OCI-LY1 (cell line): ENCODE measurements around the gene PLCB4.

ENCODE experiments used
- H2AFZ ChIP-seq: fragments of 200-600 bp; sonication (generic), shearing (Covaris generic); 2 replicates; pipeline ENCODE4 v1.6.0; 2014; ENCODE audit warnings: antibody characterized with exemption, mild to moderate bottlenecking, low read length
- H3F3A ChIP-seq: fragments of 200-600 bp; sonication (generic), shearing (Covaris generic); 2 replicates; pipeline ENCODE4 v1.6.0; 2014; ENCODE audit warnings: mild to moderate bottlenecking, antibody characterized with exemption, low read length, moderate library complexity; ENCODE audit not compliant: insufficient read depth
- H3K27ac ChIP-seq: fragments of 200-600 bp; sonication (generic); 2 replicates; pipeline ENCODE4 v1.5.1; 2014; ENCODE audit warnings: low read length, mixed run types, mild to moderate bottlenecking, low read depth; ENCODE audit not compliant: poor library complexity, severe bottlenecking
- H3K27me3 ChIP-seq: fragments of 200-600 bp; sonication (generic); 2 replicates; pipeline ENCODE4 v1.6.0; 2014; ENCODE audit warnings: antibody characterized with exemption, mild to moderate bottlenecking, low read length, moderate library complexity; ENCODE audit not compliant: insufficient read depth
- H3K36me3 ChIP-seq: fragments of 200-600 bp; sonication (generic); 2 replicates; pipeline ENCODE4 v1.6.1; 2014; ENCODE audit warnings: mild to moderate bottlenecking, antibody characterized with exemption, low read length, moderate library complexity, mixed read lengths; ENCODE audit not compliant: insufficient read depth
- H3K4me1 ChIP-seq: fragments of 200-600 bp; sonication (generic); 2 replicates; pipeline ENCODE4 v1.5.1; 2014; ENCODE audit warnings: mild to moderate bottlenecking, low read length, moderate library complexity; ENCODE audit not compliant: insufficient read depth, severe bottlenecking
- H3K4me2 ChIP-seq: fragments of 200-600 bp; sonication (generic), shearing (Covaris generic); 2 replicates; pipeline ENCODE4 v1.6.1; 2014; ENCODE audit warnings: low read length
- H3K4me3 ChIP-seq: fragments of 200-600 bp; sonication (generic); 2 replicates; pipeline ENCODE4 v1.5.1; 2014; ENCODE audit warnings: low read length, low read depth, mild to moderate bottlenecking, mixed read lengths; ENCODE audit not compliant: poor library complexity, severe bottlenecking
- H3K79me2 ChIP-seq: fragments of 200-600 bp; shearing (Covaris generic); 2 replicates; pipeline ENCODE4 v1.6.1; 2016; ENCODE audit warnings: mixed run types, low read length, mixed read lengths; ENCODE audit not compliant: insufficient read depth
- H3K9ac ChIP-seq: fragments of 200-600 bp; sonication (generic), shearing (Covaris generic); 2 replicates; pipeline ENCODE4 v1.6.1; 2014; ENCODE audit warnings: mild to moderate bottlenecking, low read length, mixed read lengths
- H3K9me2 ChIP-seq: fragments of 200-600 bp; sonication (generic), shearing (Covaris generic); 2 replicates; pipeline ENCODE4 v1.6.1; 2014; ENCODE audit warnings: low read depth, mild to moderate bottlenecking, low read length, mixed read lengths
- H3K9me3 ChIP-seq: fragments of 200-600 bp; shearing (Covaris generic); 2 replicates; pipeline ENCODE4 v1.6.1; 2014; ENCODE audit warnings: low read length, mixed read lengths
- H4K20me1 ChIP-seq: fragments of 200-600 bp; sonication (generic), shearing (Covaris generic); 2 replicates; pipeline ENCODE4 v1.6.0; 2016; ENCODE audit warnings: mild to moderate bottlenecking, low read length; ENCODE audit not compliant: insufficient read depth
- CTCF ChIP-seq: fragments of 200-600 bp; sonication (generic), shearing (Covaris generic); IDR thresholded peaks from 2 replicates; pipeline ENCODE4 v1.5.1; 2017; ENCODE audit warnings: mild to moderate bottlenecking, antibody characterized with exemption, low read length, moderate library complexity, mixed read lengths
- EZH2 ChIP-seq: fragments of 200-600 bp; sonication (generic), shearing (Covaris generic); IDR thresholded peaks from 2 replicates; pipeline ENCODE4 v1.8.0; 2017; ENCODE audit warnings: borderline replicate concordance, mixed run types, mild to moderate bottlenecking, antibody characterized with exemption, low read length, moderate library complexity, mixed read lengths

PLCB4 gene

DNA sequence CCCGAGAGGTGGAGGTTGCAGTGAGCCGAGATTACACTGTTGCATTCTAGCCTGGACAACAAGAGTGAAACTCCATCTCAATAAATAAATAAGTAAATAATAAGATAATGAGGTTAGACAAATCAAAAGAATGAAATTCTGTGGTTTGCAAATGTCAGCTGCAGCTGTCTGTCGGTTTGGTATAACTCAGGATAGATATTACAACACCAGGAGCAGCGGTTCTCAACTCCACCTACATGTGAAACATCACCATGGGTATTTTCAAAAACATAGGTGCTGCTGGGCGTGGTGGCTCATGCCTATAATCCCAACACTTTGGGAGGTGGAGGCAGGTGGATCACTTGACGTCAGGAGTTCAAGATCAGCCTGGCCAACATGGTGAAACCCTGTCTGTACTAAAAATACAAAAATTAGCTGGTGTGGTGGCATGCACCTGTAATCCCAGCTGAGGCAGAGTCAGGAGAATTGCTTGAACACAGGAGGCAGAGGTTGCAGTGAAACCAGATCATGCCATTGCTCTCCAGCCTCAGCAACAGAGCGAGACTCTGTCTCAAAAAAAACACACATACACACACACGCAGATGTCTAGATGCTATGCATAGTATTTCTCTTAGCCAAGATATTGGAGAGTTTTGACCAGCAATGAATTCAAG is 319.4 kb downstream of the PLCB4 start:
- H2AFZ ChIP-seq = no peak overlapping the region
- TF ChIP-seq CTCF (no peak), EZH2 (no peak)
- no peak overlapping the region for H3K4me2 ChIP-seq
- H3K36me3 ChIP-seq = no peaks in the 10 kb centered on the region
- no peaks in the 10 kb centered on the region for H3K9me3 ChIP-seq
- no peak overlapping the region for H3K27ac ChIP-seq
- H3K4me3 ChIP-seq = no peak overlapping the region
- no peak overlapping the region for H3K9ac ChIP-seq
- no peaks in the 10 kb centered on the region for H3K79me2 ChIP-seq
- no peaks in the 10 kb centered on the region for H3K9me2 ChIP-seq
- no peaks in the 10 kb centered on the region for H3K27me3 ChIP-seq
- H3F3A ChIP-seq = no peaks in the 10 kb centered on the region
- no peaks in the 10 kb centered on the region for H3K4me1 ChIP-seq
- H4K20me1 ChIP-seq = no peaks in the 10 kb centered on the region

GRCh38 chr20:9388813-9389161 is 319.9 kb downstream of the PLCB4 start:
- Histone ChIP-seq H3K9me2 (no peaks in the 10 kb centered on the region), H3K4me1 (no peaks in the 10 kb centered on the region), H3K4me2 (no peak overlapping the region), H3K9ac (no peak overlapping the region), H4K20me1 (no peaks in the 10 kb centered on the region), H3K36me3 (no peaks in the 10 kb centered on the region), H3F3A (no peaks in the 10 kb centered on the region), H3K4me3 (no peak overlapping the region), H3K9me3 (no peaks in the 10 kb centered on the region), H2AFZ (no peak overlapping the region), H3K27me3 (no peaks in the 10 kb centered on the region), H3K27ac (no peak overlapping the region), H3K79me2 (no peaks in the 10 kb centered on the region)
- no peak for TF ChIP-seq EZH2
- TF ChIP-seq CTCF = no peak

- no peaks in the 10 kb centered on the region for H3K9me3 ChIP-seq
These were observed 320.5 kb downstream of the PLCB4 start for GRCh38 chr20:9389346-9389745.

More at GRCh38 chr20:9389346-9389745, 320.5 kb downstream of the PLCB4 start:
- no peak overlapping the region for H2AFZ ChIP-seq
- H3K9ac ChIP-seq = no peak overlapping the region
- H3K27me3 ChIP-seq = no peaks in the 10 kb centered on the region
- no peak overlapping the region for H3K27ac ChIP-seq
- H4K20me1 ChIP-seq = no peaks in the 10 kb centered on the region
- no peak for TF ChIP-seq EZH2
- no peak for TF ChIP-seq CTCF
- H3F3A ChIP-seq = no peaks in the 10 kb centered on the region
- no peaks in the 10 kb centered on the region for H3K9me2 ChIP-seq
- H3K4me3 ChIP-seq = no peak overlapping the region
- no peaks in the 10 kb centered on the region for H3K79me2 ChIP-seq
- H3K36me3 ChIP-seq = no peaks in the 10 kb centered on the region
- H3K4me1 ChIP-seq = no peaks in the 10 kb centered on the region
- H3K4me2 ChIP-seq = no peak overlapping the region
